KOPT-K1 (cell line): ENCODE measurements around the gene TSPAN32.

Source experiments
- H3K27ac ChIP-seq: fragments of 200-600 bp; sonication (generic); 2 replicates; pipeline ENCODE4 v1.5.1; 2016; ENCODE audit warnings: antibody characterized with exemption, mild to moderate bottlenecking, low read depth, low read length; ENCODE audit not compliant: poor library complexity, severe bottlenecking
- H3K36me3 ChIP-seq: fragments of 200-600 bp; sonication (generic); 2 replicates; pipeline ENCODE4 v1.5.1; 2017; ENCODE audit warnings: antibody characterized with exemption, mild to moderate bottlenecking, low read length, moderate library complexity; ENCODE audit not compliant: insufficient read depth
- H3K9me3 ChIP-seq: fragments of 200-600 bp; sonication (generic); 2 replicates; pipeline ENCODE4 v1.5.1; 2017; ENCODE audit warnings: antibody characterized with exemption, low read length, mild to moderate bottlenecking; ENCODE audit not compliant: insufficient read depth, poor library complexity, severe bottlenecking

The TSPAN32 gene

DNA sequence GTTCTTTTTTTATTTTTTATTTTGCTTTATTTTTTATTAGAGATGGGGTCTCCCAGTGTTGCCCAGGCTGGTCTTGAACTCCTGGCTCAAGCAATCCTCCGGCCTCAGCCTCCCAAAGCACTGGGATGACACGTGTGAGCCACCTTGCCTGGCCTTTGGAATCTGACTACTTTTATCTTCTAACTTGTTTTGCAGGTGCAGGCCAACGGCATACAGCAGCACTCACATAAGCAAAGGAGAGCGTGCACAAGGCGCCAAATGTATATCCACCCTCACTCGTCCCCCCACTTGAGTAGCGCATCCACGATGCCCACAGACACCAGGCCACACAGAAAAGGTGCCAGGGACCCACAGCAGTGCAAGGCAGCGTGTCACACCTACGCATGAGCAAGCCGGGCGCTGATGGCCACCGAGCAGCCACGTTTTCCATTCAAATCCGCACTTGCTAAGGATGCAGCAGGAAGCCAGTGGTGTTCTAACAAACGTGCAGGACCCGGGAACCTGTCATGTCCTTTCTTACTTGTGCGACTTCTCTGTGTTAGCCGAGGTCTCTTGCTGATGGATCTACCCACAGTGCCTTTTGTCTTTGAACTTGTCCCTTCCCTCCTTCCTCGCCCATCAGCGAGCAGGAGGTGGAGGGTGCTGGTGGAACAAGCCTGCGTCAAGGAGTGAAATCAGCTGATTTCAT is 37.3 kb upstream of the TSPAN32 start:
- no peaks in the 10 kb centered on the region for H3K36me3 ChIP-seq
- H3K9me3 ChIP-seq = no peaks in the 10 kb centered on the region
- no peak overlapping the region for H3K27ac ChIP-seq

- Histone ChIP-seq H3K27ac (peak overlapping the region; percentile 42), H3K9me3 (no peaks in the 10 kb centered on the region), H3K36me3 (no peaks in the 10 kb centered on the region)
These were observed 36.4 kb upstream of the TSPAN32 start for GRCh38 chr11:2265396-2265795.

DNA sequence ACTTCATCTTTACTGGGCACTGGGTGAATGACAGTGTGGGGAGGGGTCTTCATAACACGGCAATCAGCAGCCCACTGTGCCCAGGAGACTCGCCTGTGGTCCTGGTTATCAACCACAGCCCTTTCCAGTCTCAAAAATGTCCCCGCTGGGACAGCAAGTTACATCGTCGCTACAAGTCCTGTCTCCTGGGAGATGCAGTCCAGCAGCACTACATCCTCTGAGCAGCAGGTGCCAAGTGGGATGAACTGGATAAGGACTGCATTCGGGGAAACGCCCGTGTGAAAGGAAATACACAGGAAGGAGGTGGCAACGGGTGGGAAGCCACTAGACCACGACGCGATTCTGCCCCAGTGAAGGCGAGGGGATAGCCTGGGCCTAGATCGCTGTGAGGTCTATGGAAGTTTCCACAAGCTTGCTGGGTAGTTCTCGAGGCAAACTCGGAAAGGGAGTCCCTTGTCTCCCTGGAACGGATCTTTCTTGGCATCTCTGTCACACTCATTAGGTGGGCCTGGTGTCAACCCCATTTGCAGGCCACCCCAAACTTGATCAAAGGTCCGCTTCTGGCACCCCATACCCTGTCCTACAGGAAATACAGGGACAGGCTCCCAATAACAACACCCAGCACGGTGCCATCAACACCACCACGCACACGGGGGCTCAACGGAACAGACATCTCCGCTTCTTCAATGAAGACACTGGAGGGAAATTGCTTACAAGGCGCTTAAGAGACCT is 35.8 kb upstream of the TSPAN32 start:
- no peaks in the 10 kb centered on the region for H3K9me3 ChIP-seq

GRCh38 chr11:2266586-2267305 is 35.1 kb upstream of the TSPAN32 start:
- Histone ChIP-seq H3K27ac (peak overlapping the region; percentile 42), H3K9me3 (no peaks in the 10 kb centered on the region), H3K36me3 (no peaks in the 10 kb centered on the region)

More for the DNA sequence above, 35.8 kb upstream of the TSPAN32 start:
- Histone ChIP-seq H3K27ac (peak overlapping the region; percentile 42), H3K36me3 (no peaks in the 10 kb centered on the region)

DNA sequence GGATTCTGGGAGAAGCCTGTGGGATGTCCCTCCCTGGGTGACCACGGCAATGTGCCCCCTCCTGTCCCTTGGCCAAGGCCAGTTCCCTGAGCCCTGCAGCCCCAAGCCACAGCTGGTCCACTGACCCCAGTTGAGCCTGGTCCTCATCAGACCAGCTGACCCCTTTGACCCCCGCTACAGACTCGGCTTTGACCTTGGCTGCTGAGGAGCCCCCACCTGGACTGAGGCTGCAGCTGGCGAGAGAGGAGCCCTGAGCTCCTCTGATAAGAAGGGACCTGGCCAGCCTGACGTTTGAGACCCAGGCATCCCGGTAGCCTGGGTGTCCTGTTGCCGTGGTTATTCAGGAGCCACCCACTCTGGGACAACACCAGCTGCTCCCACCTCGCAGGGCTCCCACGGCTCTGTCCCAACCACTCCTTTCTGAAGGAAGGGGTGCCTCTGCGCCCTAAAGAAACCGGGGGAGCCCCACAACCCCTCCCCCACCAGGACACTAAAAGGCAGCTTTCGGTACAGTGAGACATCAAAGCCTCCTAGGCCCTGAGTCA is 34.4 kb upstream of the TSPAN32 start:
- Histone ChIP-seq H3K27ac (no peak overlapping the region), H3K9me3 (no peaks in the 10 kb centered on the region), H3K36me3 (no peaks in the 10 kb centered on the region)

DNA sequence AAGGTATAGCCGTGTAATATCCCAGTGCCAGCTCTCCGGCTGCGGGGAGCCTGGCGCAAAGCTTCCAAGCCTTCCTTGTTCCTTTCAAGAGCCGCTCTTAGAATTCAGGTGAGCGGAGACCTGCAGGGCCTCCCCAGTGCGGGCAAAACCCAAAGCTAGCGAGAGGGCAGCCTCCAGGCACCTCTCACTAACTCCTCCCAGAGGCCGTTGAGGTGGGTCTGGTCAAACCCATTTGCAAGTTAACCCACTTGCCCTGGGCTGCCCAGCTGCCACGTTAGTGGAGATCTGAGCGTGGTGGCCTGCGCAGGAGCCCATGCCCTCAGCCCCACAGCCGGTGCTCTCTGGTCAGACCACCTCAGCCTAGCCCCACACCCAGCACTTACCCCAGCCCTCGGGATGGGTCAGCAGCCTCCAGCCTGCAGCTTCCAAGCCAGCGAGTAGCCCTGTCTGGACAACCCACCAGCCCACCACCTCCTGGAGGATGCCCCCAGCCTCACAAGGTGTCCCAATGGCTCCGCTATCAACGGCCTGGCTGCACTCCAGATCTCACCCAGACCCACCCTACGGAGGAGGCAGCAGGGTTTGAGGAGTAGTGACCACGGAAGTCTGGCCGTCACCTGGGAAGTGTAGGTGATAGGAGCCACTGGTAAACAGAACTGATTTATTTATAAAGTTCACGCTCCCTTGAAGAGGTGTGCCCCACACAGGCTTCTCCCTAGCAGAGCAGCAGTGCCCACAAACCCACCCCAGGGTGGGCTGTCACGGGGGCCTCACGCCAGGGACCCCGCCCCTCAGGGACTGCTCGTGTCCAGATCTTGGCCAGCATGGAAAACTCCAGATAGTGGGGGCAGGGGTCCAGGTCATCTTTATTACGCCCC is 33.7 kb upstream of the TSPAN32 start:
- H3K27ac ChIP-seq = no peak overlapping the region
- no peaks in the 10 kb centered on the region for H3K36me3 ChIP-seq
- no peaks in the 10 kb centered on the region for H3K9me3 ChIP-seq

DNA sequence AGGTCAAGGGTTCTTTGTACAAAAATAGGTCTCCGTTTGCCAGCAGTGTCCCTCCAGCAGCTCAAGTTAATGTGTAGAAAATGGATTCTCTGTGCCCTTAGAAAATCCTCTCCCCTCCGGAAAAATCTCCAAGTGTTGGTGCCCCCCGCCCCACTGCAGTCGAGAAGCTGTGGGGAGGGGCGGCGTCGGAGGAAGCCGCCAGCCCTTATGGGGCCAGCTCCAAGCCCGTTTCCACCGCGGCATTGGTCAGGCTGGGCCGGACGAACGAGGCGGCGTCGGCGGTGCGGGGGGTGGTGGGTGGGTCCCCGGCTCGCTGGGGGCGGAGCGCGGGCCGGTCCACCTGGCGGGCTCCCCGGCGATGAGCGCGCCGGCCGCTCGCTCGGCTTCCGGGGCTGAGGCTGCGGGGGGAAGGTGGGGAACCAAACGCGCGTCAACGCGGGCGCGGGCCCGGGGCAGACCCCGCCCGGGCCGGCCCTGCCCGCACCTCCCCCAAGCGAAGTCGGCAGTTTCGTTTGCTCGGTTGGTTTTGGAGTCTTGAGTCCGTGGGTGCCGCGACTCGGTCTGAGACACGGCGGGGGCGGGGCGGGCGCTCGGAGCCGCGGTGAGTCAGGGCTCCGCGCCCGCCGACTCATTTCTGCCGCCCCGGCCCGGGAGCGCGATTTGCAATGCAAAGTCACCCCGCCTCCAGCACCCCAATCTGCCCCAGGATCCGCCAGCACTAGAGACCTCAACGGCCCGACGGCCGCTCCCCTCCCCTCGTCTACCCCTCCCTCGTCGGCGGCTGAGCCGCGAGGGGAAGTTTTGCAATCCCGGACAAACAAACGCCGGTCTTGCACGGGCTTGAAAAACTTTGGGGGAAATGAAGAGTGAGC is 32.8 kb upstream of the TSPAN32 start:
- H3K27ac ChIP-seq = no peak overlapping the region

GRCh38 chr11:2269601-2270321 is 32.1 kb upstream of the TSPAN32 start:
- Histone ChIP-seq H3K36me3 (no peaks in the 10 kb centered on the region), H3K27ac (no peak overlapping the region), H3K9me3 (no peaks in the 10 kb centered on the region)

More for the DNA sequence above, 32.8 kb upstream of the TSPAN32 start:
- no peaks in the 10 kb centered on the region for H3K9me3 ChIP-seq
- H3K36me3 ChIP-seq = no peaks in the 10 kb centered on the region

GRCh38 chr11:2270322-2271076 is 31.3 kb upstream of the TSPAN32 start, which contains the start of gene ASCL2:
Gene ASCL2 (minus strand): TSS chr11:2270588. CDS start chr11:2270332, 256 bp downstream.
- H3K9me3 ChIP-seq = no peaks in the 10 kb centered on the region
- H3K27ac ChIP-seq = no peak within 1 kb of the TSS
- no peaks in the 10 kb centered on the region for H3K36me3 ChIP-seq

DNA sequence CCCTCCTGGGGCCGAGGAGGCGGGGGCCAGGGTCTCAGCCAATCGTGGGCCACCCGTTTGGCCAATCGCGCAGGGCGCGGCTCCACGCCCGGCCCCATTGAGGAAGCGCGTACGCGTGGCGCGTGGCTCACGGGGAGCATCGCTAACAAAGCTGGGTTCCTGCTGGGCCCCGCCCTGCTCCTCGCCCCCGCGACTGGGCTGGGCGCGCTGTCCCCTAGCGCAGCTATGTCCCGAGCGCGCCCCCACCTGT is 30.8 kb upstream of the TSPAN32 start:
- Histone ChIP-seq H3K36me3 (no peaks in the 10 kb centered on the region), H3K9me3 (no peaks in the 10 kb centered on the region)

DNA sequence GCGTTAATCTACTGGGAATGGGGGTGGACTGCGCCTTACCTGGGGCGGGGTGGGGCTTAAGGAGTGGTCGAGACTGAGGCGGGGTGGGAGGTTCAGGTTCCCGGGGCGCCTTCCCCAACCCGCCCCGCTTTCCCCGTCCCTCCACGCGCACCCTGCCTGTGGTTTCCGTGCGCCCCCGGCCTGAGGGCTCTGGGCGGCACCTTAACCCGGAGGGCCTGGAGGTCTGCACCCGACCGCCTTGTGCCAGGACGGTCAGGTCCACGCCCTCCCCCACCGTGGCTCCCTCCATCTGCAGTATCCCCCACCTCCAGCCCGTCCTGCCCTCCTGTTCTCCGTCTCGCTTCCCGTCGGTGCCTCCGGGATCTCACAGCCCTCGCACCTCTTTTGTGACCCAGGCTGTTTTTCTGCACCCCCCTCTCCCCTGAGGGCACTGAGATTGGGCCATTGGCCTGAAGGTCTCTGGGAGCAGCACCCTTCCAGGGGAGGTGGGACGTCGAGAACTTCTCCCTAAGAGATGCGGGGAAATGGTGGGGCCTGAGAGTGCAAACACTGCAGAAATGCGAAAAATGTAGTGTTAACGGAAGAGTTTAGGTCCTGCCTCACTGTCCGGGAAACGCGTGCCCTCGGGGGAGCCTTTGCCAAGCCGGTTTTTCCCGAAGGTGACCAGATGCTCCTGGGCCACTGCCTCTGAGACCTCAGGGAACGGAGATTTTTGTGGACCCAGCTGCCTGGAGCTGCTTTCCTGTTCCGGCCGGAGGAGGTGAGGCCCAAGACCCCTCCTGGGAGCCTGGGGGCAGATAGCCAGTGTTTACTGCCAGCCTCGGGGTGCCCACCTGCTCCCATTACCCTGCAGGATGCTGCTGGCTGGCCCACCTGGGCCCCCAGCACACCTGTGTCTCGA is 30.2 kb upstream of the TSPAN32 start:
- H3K9me3 ChIP-seq = no peaks in the 10 kb centered on the region
- no peak overlapping the region for H3K27ac ChIP-seq
- H3K36me3 ChIP-seq = no peaks in the 10 kb centered on the region

More for the DNA sequence above, 30.8 kb upstream of the TSPAN32 start:
- H3K27ac ChIP-seq = no peak overlapping the region
